Measurements from ENCODE around the gene TRAPPC2B.
A peak's percentile ranks its signal among the peaks of the same experiment; 100 is the strongest.
"Not testable (repeated sequence)": the region's sequence is repeated elsewhere in the genome, so short reads cannot be mapped to it uniquely, and the experiment has no call there.

The TRAPPC2B gene

GRCh38 chr19:57374647-57375046, 11.3 kb downstream of the TRAPPC2B start:
- not testable (repeated sequence) for DNase-seq

GRCh38 chr19:57376151-57376550, 12.8 kb downstream of the TRAPPC2B start:
- DNase-seq, result no peak

- no peak for DNase-seq
Observed at GRCh38 chr19:57377498-57378146, 14.3 kb downstream of the TRAPPC2B start.

- no peak for DNase-seq
Observed at GRCh38 chr19:57380923-57381322, 17.6 kb downstream of the TRAPPC2B start.

- DNase-seq, result no peak
Observed at GRCh38 chr19:57382806-57383488, 19.6 kb downstream of the TRAPPC2B start.

- DNase-seq, result no peak
Observed at GRCh38 chr19:57389194-57389729, 25.9 kb downstream of the TRAPPC2B start.

- DNase-seq, result peak; percentile 99
Observed at GRCh38 chr19:57389730-57390598, 26.6 kb downstream of the TRAPPC2B start, which contains the start of gene ZNF548. Gene ZNF548, plus strand, starts transcription at chr19:57389854. Its CDS starts 246 bp downstream, at chr19:57390100.

- DNase-seq, result no peak
Observed at GRCh38 chr19:57395710-57396109, 32.4 kb downstream of the TRAPPC2B start.

GRCh38 chr19:57398868-57399267, 35.5 kb downstream of the TRAPPC2B start:
- DNase-seq, result no peak

GRCh38 chr19:57403737-57404563, 40.6 kb downstream of the TRAPPC2B start:
- DNase-seq, result no peak

- peak; percentile 70 for DNase-seq
Observed at GRCh38 chr19:57406516-57407123, 43.3 kb downstream of the TRAPPC2B start.

- peak; percentile 94 for DNase-seq
Observed at GRCh38 chr19:57410877-57411671, 47.7 kb downstream of the TRAPPC2B start, which contains the start of gene ZNF17. Gene ZNF17, plus strand, starts transcription at chr19:57411161. Its CDS starts 2,455 bp downstream, at chr19:57413616.
